ENCODE data around the gene INSRR. TPM values are rescaled to one million over a fixed set of nuclear protein-coding genes. Genes with fewer than 3 reads are reported as not detected.

INSRR gene
- total RNA-seq, 2 donors from 2014 or later: under 0.01 TPM; not detected in 1

- no peaks in the 10 kb centered on the region for H3K9me3 ChIP-seq
- ATAC-seq (no peak), DNase-seq (no peak)
- H3K36me3 ChIP-seq (replicated peaks in 1 of 2; ENCODE audit: insufficient read depth in 1 of 2, low read depth in 2 of 2): no peaks in the 10 kb centered on the region
- no peaks in the 10 kb centered on the region for H3K27me3 ChIP-seq
- WGBS, 2 donors: 81 to 87% methylated on average over 14 to 16 of the region's 16 CpGs
- intact Hi-C loops (cut with DNase I): no loop called here
- H3K4me1 ChIP-seq: no peaks in the 10 kb centered on the region
- TF ChIP-seq CTCF (IDR thresholded peaks at IDR 0.05) (no peak), POLR2A (IDR thresholded peaks at IDR 0.05) (no peak)
- no peak overlapping the region for H3K4me3 ChIP-seq
- no peak overlapping the region for H3K27ac ChIP-seq
These were observed 15.8 kb upstream of the INSRR start for GRCh38 chr1:156874572-156875340.

GRCh38 chr1:156874142-156874541, 15.2 kb upstream of the INSRR start:
- H3K4me1 ChIP-seq: no peaks in the 10 kb centered on the region
- no peak for ATAC-seq
- no peaks in the 10 kb centered on the region for H3K9me3 ChIP-seq
- no peak overlapping the region for H3K27ac ChIP-seq
- no peaks in the 10 kb centered on the region for H3K27me3 ChIP-seq
- H3K4me3 ChIP-seq: no peak overlapping the region
- TF ChIP-seq CTCF (IDR thresholded peaks at IDR 0.05) (no peak), POLR2A (IDR thresholded peaks at IDR 0.05) (no peak)
- intact Hi-C loops (cut with DNase I): no loop called here
- no peak for DNase-seq
- H3K36me3 ChIP-seq (replicated peaks in 1 of 2; ENCODE audit: insufficient read depth in 1 of 2, low read depth in 2 of 2): no peaks in the 10 kb centered on the region
- WGBS, 2 donors: 68 to 78% methylated on average over 5 of the region's 5 CpGs

GRCh38 chr1:156873659-156874058, 14.7 kb upstream of the INSRR start:
- intact Hi-C loops (cut with DNase I): no loop called here
- Histone ChIP-seq H3K27me3 (no peaks in the 10 kb centered on the region), H3K9me3 (no peaks in the 10 kb centered on the region), H3K4me3 (no peak overlapping the region), H3K27ac (no peak overlapping the region), H3K36me3 (replicated peaks in 1 of 2; ENCODE audit: insufficient read depth in 1 of 2, low read depth in 2 of 2) (no peaks in the 10 kb centered on the region), H3K4me1 (no peaks in the 10 kb centered on the region)
- ATAC-seq (no peak), DNase-seq (no peak)
- TF ChIP-seq CTCF (IDR thresholded peaks at IDR 0.05) (no peak), POLR2A (IDR thresholded peaks at IDR 0.05) (no peak)
- 87 to 88% methylated on average over 5 to 18 of the region's 18 CpGs for WGBS, 2 donors

- Histone ChIP-seq H3K9me3 (no peaks in the 10 kb centered on the region), H3K36me3 (replicated peaks in 1 of 2; ENCODE audit: insufficient read depth in 1 of 2, low read depth in 2 of 2) (no peaks in the 10 kb centered on the region), H3K4me1 (no peaks in the 10 kb centered on the region), H3K4me3 (no peak overlapping the region), H3K27ac (no peak overlapping the region), H3K27me3 (no peaks in the 10 kb centered on the region)
- no peak for DNase-seq
- TF ChIP-seq CTCF (IDR thresholded peaks at IDR 0.05): no peak
- no peak for TF ChIP-seq POLR2A (IDR thresholded peaks at IDR 0.05)
- ATAC-seq: no peak
- intact Hi-C loops (cut with DNase I): no loop called here
- 63 to 80% methylated on average over 5 to 9 of the region's 9 CpGs for WGBS, 2 donors
These were observed 10.5 kb upstream of the INSRR start for GRCh38 chr1:156869455-156869854.

- H3K4me3 ChIP-seq: no peak overlapping the region
- DNase-seq (no peak), ATAC-seq (no peak)
- intact Hi-C loops (cut with DNase I): no loop called here
- H3K9me3 ChIP-seq: no peaks in the 10 kb centered on the region
- no peak overlapping the region for H3K27ac ChIP-seq
- H3K27me3 ChIP-seq: no peaks in the 10 kb centered on the region
- H3K36me3 ChIP-seq (replicated peaks in 1 of 2; ENCODE audit: insufficient read depth in 1 of 2, low read depth in 2 of 2): no peaks in the 10 kb centered on the region
- H3K4me1 ChIP-seq: no peaks in the 10 kb centered on the region
- TF ChIP-seq CTCF (IDR thresholded peaks at IDR 0.05) (no peak), POLR2A (IDR thresholded peaks at IDR 0.05) (no peak)
- 52 to 56% methylated on average over 5 to 12 of the region's 13 CpGs for WGBS, 2 donors
These were observed 9.4 kb upstream of the INSRR start for GRCh38 chr1:156868341-156868740.

All from body of pancreas (tissue), 4 donors.